Neural cell (in vitro differentiated cells): ENCODE data around the gene ABHD5.

Source experiments
- EZH2 ChIP-seq: fragments of 200-600, 300-800 bp; shearing (Covaris generic), sonication (generic); IDR thresholded peaks from 2 replicates; pipeline ENCODE4 v1.6.1; 2014; ENCODE audit warnings: antibody characterized with exemption, low read length, borderline replicate concordance, mild to moderate bottlenecking; ENCODE audit not compliant: insufficient read depth, poor library complexity, severe bottlenecking
- POLR2AphosphoS5 ChIP-seq: IDR thresholded peaks from 2 replicates; pipeline ENCODE4 v1.6.1; 2012
- TF ChIP-seq, protein P1 (sequence below): fragments of 450-650 bp; IDR thresholded peaks from 2 replicates; pipeline ENCODE4 v1.5.1; 2014; ENCODE audit warnings: antibody characterized with exemption, mild to moderate bottlenecking, moderate library complexity; ENCODE audit not compliant: poor library complexity, severe bottlenecking

DNA sequence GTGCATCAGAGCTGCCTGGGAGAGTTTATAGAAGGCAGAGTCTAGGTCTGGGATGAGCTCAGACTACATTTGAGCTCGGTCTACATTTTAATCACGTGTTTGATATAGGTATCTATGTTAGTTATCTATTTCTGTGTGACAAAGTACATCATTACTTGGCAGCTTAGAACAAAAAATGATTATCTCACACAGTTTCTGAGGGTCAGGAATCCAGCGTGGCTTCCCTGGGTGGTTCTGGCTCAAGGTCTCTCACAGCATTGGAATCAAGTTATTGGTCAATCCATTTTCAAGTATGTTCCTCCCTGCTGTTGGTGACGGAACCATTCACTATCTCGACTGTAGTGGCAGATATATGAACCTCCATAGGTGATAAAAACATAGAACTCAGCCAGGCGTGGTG is 71.7 kb downstream of the ABHD5 start:
- TF ChIP-seq, protein P1, sequence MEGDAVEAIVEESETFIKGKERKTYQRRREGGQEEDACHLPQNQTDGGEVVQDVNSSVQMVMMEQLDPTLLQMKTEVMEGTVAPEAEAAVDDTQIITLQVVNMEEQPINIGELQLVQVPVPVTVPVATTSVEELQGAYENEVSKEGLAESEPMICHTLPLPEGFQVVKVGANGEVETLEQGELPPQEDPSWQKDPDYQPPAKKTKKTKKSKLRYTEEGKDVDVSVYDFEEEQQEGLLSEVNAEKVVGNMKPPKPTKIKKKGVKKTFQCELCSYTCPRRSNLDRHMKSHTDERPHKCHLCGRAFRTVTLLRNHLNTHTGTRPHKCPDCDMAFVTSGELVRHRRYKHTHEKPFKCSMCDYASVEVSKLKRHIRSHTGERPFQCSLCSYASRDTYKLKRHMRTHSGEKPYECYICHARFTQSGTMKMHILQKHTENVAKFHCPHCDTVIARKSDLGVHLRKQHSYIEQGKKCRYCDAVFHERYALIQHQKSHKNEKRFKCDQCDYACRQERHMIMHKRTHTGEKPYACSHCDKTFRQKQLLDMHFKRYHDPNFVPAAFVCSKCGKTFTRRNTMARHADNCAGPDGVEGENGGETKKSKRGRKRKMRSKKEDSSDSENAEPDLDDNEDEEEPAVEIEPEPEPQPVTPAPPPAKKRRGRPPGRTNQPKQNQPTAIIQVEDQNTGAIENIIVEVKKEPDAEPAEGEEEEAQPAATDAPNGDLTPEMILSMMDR = no peak
- TF ChIP-seq POLR2AphosphoS5 (no peak), EZH2 (no peak)
